Brain microvascular endothelial cell (primary cell): ENCODE data around the gene ERICH6B.

Experiments used
- DNase-seq: peaks from one replicate; pipeline ENCODE4 v3.0.0-alpha.2; 2020
- H3K27ac ChIP-seq: fragments of 250-450 bp; sonication (Bioruptor Pico); 2 replicates; pipeline ENCODE4 v1.5.1; 2020; ENCODE audit warnings: mild to moderate bottlenecking, moderate library complexity
- H3K27me3 ChIP-seq: fragments of 250-450 bp; sonication (Bioruptor Pico); replicated peaks from 2 replicates; pipeline ENCODE4 v1.5.1; 2020; ENCODE audit warnings: mild to moderate bottlenecking
- H3K36me3 ChIP-seq: fragments of 250-450 bp; sonication (Bioruptor Pico); replicated peaks from 2 replicates; pipeline ENCODE4 v1.5.1; 2020; ENCODE audit warnings: mild to moderate bottlenecking
- H3K4me3 ChIP-seq: 2 replicates; pipeline ENCODE4 v1.5.1; 2011; ENCODE audit warnings: low read depth, mild to moderate bottlenecking, control low read depth, low read length, moderate library complexity
- in situ Hi-C: cut with HindIII; loops from 2 replicates; pipeline ENCODE4 v1.10.0; 2017; ENCODE audit warnings: low sequenced_read_pairs, low pct_ligation_motif_present
- TF ChIP-seq, protein P1 (sequence below): IDR thresholded peaks from 2 replicates; pipeline ENCODE4 v1.5.1; 2011; ENCODE audit warnings: low read depth, mild to moderate bottlenecking, moderate library complexity, low read length, control low read depth, inconsistent platforms; ENCODE audit errors: missing control alignments

The ERICH6B gene

DNA sequence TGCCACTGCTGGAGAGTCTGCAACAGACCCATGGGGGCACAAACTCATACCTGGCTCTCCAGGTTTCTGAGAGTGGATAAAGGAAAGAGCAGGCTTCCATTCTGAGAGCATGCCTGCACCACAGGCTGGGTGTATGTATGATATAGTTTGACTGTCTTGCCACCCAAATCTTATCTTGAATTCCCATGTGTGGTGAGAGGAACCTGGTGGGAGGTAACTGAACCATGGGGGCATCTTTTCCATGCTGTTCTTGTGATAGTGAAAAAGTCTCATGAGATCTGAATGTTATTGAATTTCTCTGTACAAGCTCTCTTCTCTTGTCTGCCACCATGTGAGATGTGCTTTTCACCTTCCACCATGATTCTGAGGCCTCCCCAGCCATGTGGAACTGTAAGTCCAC, 50.2 kb downstream of the ERICH6B start:
- Histone ChIP-seq H3K36me3 (no peaks in the 10 kb centered on the region), H3K4me3 (no peak overlapping the region), H3K27ac (no peak overlapping the region), H3K27me3 (no peaks in the 10 kb centered on the region)
- TF ChIP-seq, protein P1, sequence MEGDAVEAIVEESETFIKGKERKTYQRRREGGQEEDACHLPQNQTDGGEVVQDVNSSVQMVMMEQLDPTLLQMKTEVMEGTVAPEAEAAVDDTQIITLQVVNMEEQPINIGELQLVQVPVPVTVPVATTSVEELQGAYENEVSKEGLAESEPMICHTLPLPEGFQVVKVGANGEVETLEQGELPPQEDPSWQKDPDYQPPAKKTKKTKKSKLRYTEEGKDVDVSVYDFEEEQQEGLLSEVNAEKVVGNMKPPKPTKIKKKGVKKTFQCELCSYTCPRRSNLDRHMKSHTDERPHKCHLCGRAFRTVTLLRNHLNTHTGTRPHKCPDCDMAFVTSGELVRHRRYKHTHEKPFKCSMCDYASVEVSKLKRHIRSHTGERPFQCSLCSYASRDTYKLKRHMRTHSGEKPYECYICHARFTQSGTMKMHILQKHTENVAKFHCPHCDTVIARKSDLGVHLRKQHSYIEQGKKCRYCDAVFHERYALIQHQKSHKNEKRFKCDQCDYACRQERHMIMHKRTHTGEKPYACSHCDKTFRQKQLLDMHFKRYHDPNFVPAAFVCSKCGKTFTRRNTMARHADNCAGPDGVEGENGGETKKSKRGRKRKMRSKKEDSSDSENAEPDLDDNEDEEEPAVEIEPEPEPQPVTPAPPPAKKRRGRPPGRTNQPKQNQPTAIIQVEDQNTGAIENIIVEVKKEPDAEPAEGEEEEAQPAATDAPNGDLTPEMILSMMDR: no peak
- no peak for DNase-seq
- in situ Hi-C loops: no loop called here

DNA sequence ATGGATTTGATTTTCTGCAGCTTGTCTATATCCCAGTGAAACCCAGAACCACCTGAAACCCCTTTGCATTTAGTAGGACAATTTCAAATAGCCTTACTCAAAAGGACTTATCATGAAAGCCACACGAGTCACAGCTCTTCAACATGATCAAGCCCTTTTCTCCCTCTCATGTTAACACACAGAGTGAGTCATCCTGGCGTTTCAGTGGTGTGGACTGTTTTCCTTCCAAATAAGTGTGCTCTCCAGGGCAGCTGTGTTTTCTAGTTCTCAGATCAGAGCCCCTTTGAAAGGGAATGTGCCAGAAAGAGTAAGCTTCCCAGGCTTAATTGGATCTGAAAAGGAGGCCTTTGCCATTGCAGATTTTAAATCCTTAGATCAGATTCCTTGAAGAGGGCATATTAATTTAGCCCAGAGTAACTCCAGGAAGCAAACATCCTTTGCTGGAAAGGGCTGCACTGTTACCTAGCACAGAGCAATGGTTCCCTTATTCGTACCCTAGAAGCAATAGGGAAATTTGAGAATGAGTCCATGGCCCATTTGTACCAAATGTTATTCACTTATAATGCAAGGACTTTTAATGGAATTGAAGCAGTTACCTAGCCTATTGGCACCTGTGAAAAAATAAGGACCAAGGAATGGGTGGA, 51.3 kb downstream of the ERICH6B start:
- peak; percentile 54 for DNase-seq
- in situ Hi-C loops: no loop called here

DNA sequence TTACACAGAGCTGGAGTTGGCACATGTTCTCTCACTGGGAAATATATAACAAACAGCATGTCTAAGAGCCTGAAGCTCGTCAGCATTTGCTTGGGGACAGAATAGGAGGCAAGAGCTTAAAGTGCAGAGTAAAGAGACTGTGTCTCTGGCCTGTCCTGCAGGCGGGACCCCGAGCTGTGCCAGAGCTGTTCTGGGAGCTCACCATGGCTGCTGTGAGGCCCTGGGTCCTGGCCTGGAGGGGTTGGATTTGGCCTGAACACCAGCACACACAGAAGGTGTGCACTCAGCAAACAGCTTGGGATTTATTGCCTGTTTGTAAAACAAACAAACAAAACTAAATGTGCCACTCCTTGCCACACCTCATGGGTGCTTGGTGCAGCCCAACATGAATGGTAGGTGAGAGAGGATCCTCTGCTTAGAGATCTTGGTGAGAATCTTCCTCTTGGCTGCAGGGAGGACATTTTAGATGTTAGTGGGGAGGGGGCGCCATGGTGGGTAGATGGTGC, 60.9 kb downstream of the ERICH6B start:
- Histone ChIP-seq H3K4me3 (no peak overlapping the region), H3K36me3 (no peaks in the 10 kb centered on the region), H3K27ac (no peak overlapping the region), H3K27me3 (no peaks in the 10 kb centered on the region)
- in situ Hi-C loops: no loop called here
- TF ChIP-seq, protein P1: no peak
- no peak for DNase-seq

More for the DNA sequence above, 51.3 kb downstream of the ERICH6B start:
- Histone ChIP-seq H3K27me3 (no peaks in the 10 kb centered on the region), H3K4me3 (no peak overlapping the region), H3K27ac (no peak overlapping the region), H3K36me3 (no peaks in the 10 kb centered on the region)
- TF ChIP-seq, protein P1: no peak

DNA sequence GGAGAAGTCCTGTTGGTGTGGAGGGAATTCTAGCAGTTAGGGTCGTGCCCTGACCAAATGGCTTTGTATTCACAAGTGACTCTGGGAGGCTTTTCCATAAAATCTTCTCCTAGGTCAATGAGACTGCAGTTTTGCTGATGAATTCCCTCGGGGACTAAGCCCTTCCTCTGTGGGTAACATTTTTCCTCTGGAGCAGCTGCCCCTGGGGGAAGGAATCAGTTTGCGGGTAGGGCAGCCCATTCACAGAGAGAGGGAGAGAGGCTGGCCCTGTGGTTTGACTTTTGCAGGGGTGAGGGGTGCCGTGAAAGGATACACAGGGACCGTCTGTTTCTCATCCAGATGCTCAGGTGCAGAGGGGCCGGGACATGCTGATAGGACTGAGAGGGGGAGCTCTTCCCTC, 67.3 kb downstream of the ERICH6B start:
- TF ChIP-seq, protein P1: no peak
- no peak overlapping the region for H3K27ac ChIP-seq
- no peaks in the 10 kb centered on the region for H3K27me3 ChIP-seq
- in situ Hi-C loops: no loop called here
- DNase-seq: no peak
- H3K36me3 ChIP-seq: no peaks in the 10 kb centered on the region
- no peak overlapping the region for H3K4me3 ChIP-seq

DNA sequence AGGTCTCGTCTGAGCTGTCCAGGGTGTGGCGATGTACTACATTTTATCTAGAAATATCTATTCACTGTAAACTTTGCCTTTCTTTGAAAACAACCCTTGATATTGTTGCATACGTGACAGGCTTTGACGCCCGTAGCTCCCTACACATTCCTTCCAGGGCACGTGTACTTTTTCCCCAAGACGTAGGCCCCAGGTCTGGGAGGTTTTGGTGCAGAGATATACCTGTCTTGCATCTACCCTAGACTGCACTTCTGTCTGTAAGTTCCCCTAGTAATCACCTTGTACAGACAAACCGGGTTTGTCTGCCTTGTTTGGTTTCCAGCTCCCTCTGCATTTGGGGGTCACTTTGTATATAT, 69.2 kb downstream of the ERICH6B start:
- no peak overlapping the region for H3K4me3 ChIP-seq
- in situ Hi-C loops: no loop called here
- DNase-seq: no peak
- no peak overlapping the region for H3K27ac ChIP-seq
- TF ChIP-seq, protein P1: no peak
- H3K36me3 ChIP-seq: no peaks in the 10 kb centered on the region
- H3K27me3 ChIP-seq: no peaks in the 10 kb centered on the region

DNA sequence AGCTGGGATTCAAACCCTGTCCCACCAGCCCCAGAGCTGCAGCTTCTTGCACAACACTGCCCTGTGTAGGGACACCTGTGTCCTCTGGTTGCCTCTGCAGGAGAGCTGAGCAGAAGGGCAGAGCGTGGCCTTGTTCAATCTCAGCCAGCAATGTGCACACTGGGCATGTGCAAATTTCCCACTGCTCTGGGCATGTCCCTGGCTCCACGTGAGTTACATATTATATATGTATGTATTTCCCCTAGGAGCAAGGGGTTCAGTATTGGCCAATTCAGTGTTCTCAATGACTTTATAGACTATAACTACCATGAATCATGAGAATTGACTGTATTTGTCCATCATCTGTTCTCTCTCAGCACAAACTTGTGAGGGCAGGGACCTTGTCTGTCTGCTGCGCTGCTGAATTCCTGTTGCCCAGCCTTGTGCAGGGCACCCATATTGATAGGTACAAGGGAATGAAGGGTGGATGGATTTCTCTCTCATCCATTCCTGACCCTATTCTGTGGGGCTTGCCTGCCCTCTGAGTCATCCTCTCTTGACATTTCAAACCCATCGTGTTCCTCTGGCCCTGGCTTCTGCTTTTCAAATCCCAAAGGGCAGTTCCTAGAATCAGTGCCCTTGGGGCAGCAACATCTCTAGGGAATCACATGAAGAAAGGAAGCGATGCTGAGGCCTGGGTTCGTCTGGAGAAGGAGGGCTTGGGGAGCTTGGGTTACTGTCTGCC, 69.7 kb downstream of the ERICH6B start:
- TF ChIP-seq, protein P1: no peak
- Histone ChIP-seq H3K4me3 (no peak overlapping the region), H3K36me3 (no peaks in the 10 kb centered on the region), H3K27ac (no peak overlapping the region), H3K27me3 (no peaks in the 10 kb centered on the region)
- in situ Hi-C loops: no loop called here
- no peak for DNase-seq
